GM19463 (cell line): ENCODE results near the gene CCT6A.
"Not testable (repeated sequence)": the region's sequence is repeated elsewhere in the genome, so short reads cannot be mapped to it uniquely, and the experiment has no call there.

Source experiments
- ATAC-seq: cut with Tn5 transposase; IDR thresholded peaks from one replicate; pipeline ENCODE4 v1.9.1; 2021; ENCODE audit warnings: mild to moderate bottlenecking, moderate library complexity; ENCODE audit not compliant: unreplicated experiment

CCT6A gene

GRCh38 chr7:56051053-56051338, 569 bp upstream of the CCT6A start:
- ATAC-seq, result no peak

GRCh38 chr7:56053379-56053778, 1.8 kb downstream of the CCT6A start:
- no peak for ATAC-seq

- ATAC-seq, result no peak
These were observed 2.4 kb downstream of the CCT6A start for GRCh38 chr7:56053993-56054392.

GRCh38 chr7:56062382-56062781, 10.8 kb downstream of the CCT6A start:
- no peak for ATAC-seq

GRCh38 chr7:56063500-56063881, 11.9 kb downstream of the CCT6A start:
- ATAC-seq, result no peak

- ATAC-seq, result peak; percentile 92
These were observed 12.5 kb downstream of the CCT6A start, which contains the start of gene SUMF2 for GRCh38 chr7:56063882-56064625. SUMF2 (plus strand) TSS chr7:56064286; CDS start chr7:56064312, 26 bp downstream.

GRCh38 chr7:56066376-56066775, 14.8 kb downstream of the CCT6A start:
- not testable (repeated sequence) for ATAC-seq

- peak; percentile 98 for ATAC-seq
These were observed 22.8 kb downstream of the CCT6A start for GRCh38 chr7:56074371-56074791.

GRCh38 chr7:56077681-56078080, 26.1 kb downstream of the CCT6A start:
- no peak for ATAC-seq

- no peak for ATAC-seq
These were observed 26.6 kb downstream of the CCT6A start for GRCh38 chr7:56078196-56078595.

- ATAC-seq, result no peak
These were observed 28.1 kb downstream of the CCT6A start for GRCh38 chr7:56079450-56080185.

- ATAC-seq, result not testable (repeated sequence)
These were observed 29.3 kb downstream of the CCT6A start for GRCh38 chr7:56080726-56081435.

GRCh38 chr7:56081626-56082340, 30.2 kb downstream of the CCT6A start:
- no peak for ATAC-seq

GRCh38 chr7:56083150-56083785, 31.7 kb downstream of the CCT6A start:
- no peak for ATAC-seq

- ATAC-seq, result no peak
These were observed 35.2 kb downstream of the CCT6A start for GRCh38 chr7:56086761-56087160.

GRCh38 chr7:56087445-56087844, 35.9 kb downstream of the CCT6A start:
- ATAC-seq, result no peak

- ATAC-seq, result no peak
These were observed 40.0 kb downstream of the CCT6A start for GRCh38 chr7:56091591-56091990.

GRCh38 chr7:56092388-56092787, 40.8 kb downstream of the CCT6A start:
- ATAC-seq, result not testable (repeated sequence)

GRCh38 chr7:56092789-56093531, 41.4 kb downstream of the CCT6A start, which contains the start of gene PHKG1:
PHKG1 (minus strand) TSS chr7:56092952; CDS start chr7:56088941, 4,011 bp downstream.
- no peak for ATAC-seq

GRCh38 chr7:56097700-56098099, 46.1 kb downstream of the CCT6A start:
- no peak for ATAC-seq
